K562 (cell line): ENCODE data around the gene ST6GALNAC3. TPM values are rescaled to one million over a fixed set of nuclear protein-coding genes. Genes with fewer than 3 reads are reported as not detected.

Experiments used
- HMG20B ChIP-seq: fragments of 250-450 bp; sonication (Bioruptor Pico); IDR thresholded peaks from 2 replicates; pipeline ENCODE4 v1.5.0; 2021; ENCODE audit warnings: mild to moderate bottlenecking
- NELFE ChIP-seq: IDR thresholded peaks from 2 replicates; pipeline ENCODE4 v1.6.1; 2011; ENCODE audit warnings: mild to moderate bottlenecking; ENCODE audit not compliant: insufficient read depth, insufficient read length
- NFRKB ChIP-seq: fragments of 450-650 bp; IDR thresholded peaks from 2 replicates; pipeline ENCODE4 v1.6.1; 2016; ENCODE audit warnings: low read depth
- PCBP1 ChIP-seq: fragments of 200-400 bp; formaldehyde crosslinking; IDR thresholded peaks from 2 replicates; pipeline ENCODE4 v1.6.1; 2018; ENCODE audit warnings: mild to moderate bottlenecking, low read depth, low read length; ENCODE audit not compliant: poor library complexity, severe bottlenecking
- polyA plus RNA-seq, 8 experiments: library from polyadenylated mRNA; depleted of rRNA in 4 of 8; stranded (reverse) in 5 of 8; unstranded in 3 of 8; fragments of >200 nt; fragmentation: Nextera tagmentation in 2 of 8; fragmentation: Illumina TruSeq in 1 of 8; extraction: Ambion mirVana in 2 of 8; extraction: Trizol in 1 of 8; gene quantifications; 2 replicates each; pipeline versions ENCODE4 v1.2.1 to v1.2.3, GENCODE V29; 2011 to 2014; ENCODE audit warnings: inconsistent platforms in 1 of 8, missing spikeins in 1 of 8
- total RNA-seq, 7 experiments: library from RNA; depleted of rRNA in 6 of 7; stranded (reverse); fragments of >200 nt in 6 of 7; fragmentation: Illumina TruSeq in 2 of 7; extraction: Trizol in 2 of 7; gene quantifications; 2 replicates each; pipeline versions ENCODE4 v1.2.1 to v1.2.3, GENCODE V29; 2011 to 2021; ENCODE audit warnings: low replicate concordance in 1 of 7
- TF ChIP-seq, protein P1 (sequence below), 2 experiments: fragments of 450-650 bp; IDR thresholded peaks; 2 replicates each; pipeline ENCODE4 v1.6.1; 2016; ENCODE audit warnings: mild to moderate bottlenecking in 2 of 2, borderline replicate concordance in 1 of 2, low read depth in 1 of 2, moderate library complexity in 1 of 2
- TF ChIP-seq, protein P2 (sequence below): fragments of 200-800 bp; sonication (Bioruptor generic); IDR thresholded peaks from 2 replicates; pipeline ENCODE4 v1.6.1; 2017; ENCODE audit warnings: missing genetic modification characterization, missing compliant biosample characterization

The ST6GALNAC3 gene
- total and polyA plus RNA-seq, 9 of the 15 experiments (the other 6 are each of a cell fraction or from before 2014, with no cell fraction given), result 0.04 to 0.29 (median 0.18) TPM; not detected in 6

DNA sequence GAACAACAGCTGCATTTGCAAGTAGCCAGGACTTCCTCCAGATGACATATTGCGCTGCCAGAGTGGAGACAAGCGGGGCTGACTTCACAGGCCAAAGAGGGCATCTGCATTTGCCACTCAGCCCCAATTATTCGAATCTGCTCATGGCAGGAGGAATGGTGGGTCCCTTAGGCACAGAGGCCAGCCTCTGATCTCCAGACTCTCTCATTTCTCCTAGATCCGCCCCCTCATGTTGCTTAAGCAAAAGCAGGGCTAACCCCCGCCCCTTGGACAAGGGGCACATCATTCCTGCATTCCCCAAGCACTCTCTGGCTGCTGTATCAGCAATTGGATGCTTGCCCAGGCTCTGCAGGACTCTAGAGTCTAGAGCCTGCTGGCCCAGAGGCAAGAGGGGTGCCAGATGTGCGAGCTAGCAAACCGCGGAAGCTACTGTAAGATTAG, 262.4 kb downstream of the ST6GALNAC3 start (continued):
- TF ChIP-seq, protein P1, sequence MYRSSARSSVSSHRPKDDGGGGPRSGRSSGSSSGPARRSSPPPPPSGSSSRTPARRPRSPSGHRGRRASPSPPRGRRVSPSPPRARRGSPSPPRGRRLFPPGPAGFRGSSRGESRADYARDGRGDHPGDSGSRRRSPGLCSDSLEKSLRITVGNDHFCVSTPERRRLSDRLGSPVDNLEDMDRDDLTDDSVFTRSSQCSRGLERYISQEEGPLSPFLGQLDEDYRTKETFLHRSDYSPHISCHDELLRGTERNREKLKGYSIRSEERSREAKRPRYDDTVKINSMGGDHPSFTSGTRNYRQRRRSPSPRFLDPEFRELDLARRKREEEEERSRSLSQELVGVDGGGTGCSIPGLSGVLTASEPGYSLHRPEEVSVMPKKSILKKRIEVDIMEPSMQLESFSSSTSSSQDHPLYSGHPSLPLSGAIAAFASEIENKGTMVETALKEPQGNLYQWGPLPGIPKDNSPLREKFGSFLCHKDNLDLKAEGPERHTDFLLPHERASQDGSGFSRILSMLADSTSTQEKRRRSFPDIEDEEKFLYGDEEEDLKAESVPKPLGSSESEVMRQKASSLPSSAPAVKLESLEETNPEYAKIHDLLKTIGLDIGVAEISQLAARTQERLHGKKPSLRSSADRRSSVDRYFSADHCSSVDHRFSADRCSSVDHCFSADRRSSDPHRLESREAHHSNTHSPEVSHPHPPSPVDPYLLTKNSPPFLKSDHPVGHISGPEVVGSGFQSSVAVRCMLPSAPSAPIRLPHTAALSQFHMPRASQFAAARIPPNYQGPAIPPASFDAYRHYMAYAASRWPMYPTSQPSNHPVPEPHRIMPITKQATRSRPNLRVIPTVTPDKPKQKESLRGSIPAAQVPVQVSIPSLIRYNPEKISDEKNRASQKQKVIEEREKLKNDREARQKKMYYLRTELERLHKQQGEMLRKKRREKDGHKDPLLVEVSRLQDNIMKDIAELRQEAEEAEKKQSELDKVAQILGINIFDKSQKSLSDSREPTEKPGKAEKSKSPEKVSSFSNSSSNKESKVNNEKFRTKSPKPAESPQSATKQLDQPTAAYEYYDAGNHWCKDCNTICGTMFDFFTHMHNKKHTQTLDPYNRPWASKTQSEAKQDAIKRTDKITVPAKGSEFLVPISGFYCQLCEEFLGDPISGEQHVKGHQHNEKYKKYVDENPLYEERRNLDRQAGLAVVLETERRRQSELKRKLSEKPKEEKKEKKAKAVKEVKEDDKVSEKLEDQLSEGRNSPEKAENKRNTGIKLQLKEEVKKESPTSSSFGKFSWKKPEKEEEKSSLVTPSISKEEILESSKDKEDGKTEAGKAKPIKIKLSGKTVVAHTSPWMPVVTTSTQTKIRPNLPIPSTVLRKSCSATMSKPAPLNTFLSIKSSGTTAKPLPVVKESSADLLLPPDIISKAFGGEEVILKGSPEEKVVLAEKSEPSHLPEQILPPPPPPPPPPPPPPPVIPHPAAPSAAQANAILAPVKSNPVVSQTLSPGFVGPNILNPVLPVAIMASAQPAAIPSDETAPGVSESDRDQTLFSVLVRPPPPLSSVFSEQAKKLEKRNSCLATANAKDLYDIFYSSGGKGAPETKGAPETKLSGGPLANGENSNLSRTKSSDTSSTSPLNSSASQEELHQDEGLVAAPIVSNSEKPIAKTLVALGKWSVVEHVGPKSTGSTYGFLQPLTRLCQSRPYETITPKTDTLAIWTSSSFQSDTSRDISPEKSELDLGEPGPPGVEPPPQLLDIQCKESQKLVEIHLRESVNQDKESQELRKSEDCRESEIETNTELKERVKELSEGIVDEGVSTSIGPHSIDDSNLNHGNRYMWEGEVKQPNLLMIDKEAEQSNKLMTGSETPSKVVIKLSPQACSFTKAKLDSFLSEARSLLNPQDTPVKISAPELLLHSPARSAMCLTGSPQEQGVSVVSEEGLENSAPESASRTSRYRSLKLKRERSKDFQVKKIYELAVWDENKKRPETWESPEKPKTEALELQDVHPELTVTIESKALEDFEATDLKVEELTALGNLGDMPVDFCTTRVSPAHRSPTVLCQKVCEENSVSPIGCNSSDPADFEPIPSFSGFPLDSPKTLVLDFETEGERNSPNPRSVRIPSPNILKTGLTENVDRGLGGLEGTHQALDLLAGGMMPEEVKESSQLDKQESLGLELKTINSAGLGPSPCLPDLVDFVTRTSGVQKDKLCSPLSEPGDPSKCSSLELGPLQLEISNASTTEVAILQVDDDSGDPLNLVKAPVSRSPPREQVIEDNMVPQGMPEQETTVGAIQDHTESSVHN (IDR thresholded peaks at IDR 0.05; ENCODE audit: borderline replicate concordance in 1 of 2, low read depth in 1 of 2), result no peak
- TF ChIP-seq HMG20B (no peak), PCBP1 (no peak), NELFE (no peak), NFRKB (no peak)
- TF ChIP-seq, protein P2, sequence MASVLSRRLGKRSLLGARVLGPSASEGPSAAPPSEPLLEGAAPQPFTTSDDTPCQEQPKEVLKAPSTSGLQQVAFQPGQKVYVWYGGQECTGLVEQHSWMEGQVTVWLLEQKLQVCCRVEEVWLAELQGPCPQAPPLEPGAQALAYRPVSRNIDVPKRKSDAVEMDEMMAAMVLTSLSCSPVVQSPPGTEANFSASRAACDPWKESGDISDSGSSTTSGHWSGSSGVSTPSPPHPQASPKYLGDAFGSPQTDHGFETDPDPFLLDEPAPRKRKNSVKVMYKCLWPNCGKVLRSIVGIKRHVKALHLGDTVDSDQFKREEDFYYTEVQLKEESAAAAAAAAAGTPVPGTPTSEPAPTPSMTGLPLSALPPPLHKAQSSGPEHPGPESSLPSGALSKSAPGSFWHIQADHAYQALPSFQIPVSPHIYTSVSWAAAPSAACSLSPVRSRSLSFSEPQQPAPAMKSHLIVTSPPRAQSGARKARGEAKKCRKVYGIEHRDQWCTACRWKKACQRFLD (CRISPR knock-in tag), result no peak
